Muscle layer of duodenum (tissue), 2 donors: Measurements from ENCODE around the gene SCAMP1.
"Not testable (repeated sequence)": the region's sequence is repeated elsewhere in the genome, so short reads cannot be mapped to it uniquely, and the experiment has no call there.

Source experiments
- H3K27ac ChIP-seq: one replicate; pipeline ENCODE4 v1.7.0; 2013; ENCODE audit warnings: mild to moderate bottlenecking, low read length
- H3K27me3 ChIP-seq: one replicate; pipeline ENCODE4 v1.7.0; 2013; ENCODE audit warnings: low read depth, mild to moderate bottlenecking, control low read depth, low read length
- H3K36me3 ChIP-seq, 2 donors: one replicate each; pipeline ENCODE4 v1.7.0; 2013; ENCODE audit warnings: low read length in 2 of 2, control low read depth in 1 of 2, mild to moderate bottlenecking in 1 of 2; ENCODE audit not compliant: insufficient read depth in 2 of 2, control insufficient read depth in 1 of 2
- H3K4me1 ChIP-seq, 2 donors: one replicate each; pipeline ENCODE4 v1.7.0; 2013; ENCODE audit warnings: low read length in 2 of 2, mild to moderate bottlenecking in 2 of 2, control low read depth in 1 of 2, moderate library complexity in 1 of 2; ENCODE audit not compliant: insufficient read depth in 2 of 2, control insufficient read depth in 1 of 2
- H3K4me3 ChIP-seq, 2 donors: one replicate each; pipeline ENCODE4 v1.7.0; 2013; ENCODE audit warnings: low read length in 2 of 2, low read depth in 1 of 2, mild to moderate bottlenecking in 1 of 2
- H3K9me3 ChIP-seq, 2 donors: one replicate each; pipeline ENCODE4 v1.7.0; 2013; ENCODE audit warnings: low read length in 2 of 2, control low read depth in 1 of 2, mild to moderate bottlenecking in 1 of 2; ENCODE audit not compliant: control insufficient read depth in 1 of 2
- donor health status: healthy.

The SCAMP1 gene

DNA sequence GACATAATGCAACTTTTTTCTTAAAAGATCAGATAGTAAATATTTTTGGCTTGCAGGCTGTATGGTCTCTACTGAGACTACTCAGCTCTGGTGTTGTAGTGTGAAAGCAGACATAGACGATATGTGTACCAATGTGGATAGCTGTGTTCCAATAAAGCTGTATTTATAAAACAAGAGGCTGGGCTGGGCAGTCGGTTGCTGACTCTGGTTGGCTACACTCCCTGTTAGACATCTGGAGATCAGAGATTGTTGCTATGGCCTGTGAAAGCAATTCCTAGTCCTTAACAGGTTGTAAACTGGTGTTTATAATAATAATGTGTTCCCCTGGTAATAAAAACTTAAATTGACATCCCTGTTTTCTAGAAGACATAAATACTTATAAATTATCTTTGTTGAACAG is 24.4 kb upstream of the SCAMP1 start:
- Histone ChIP-seq H3K27ac (no peak overlapping the region), H3K4me3 (no peak overlapping the region), H3K9me3 (peaks cover 0 to 5% of the 10 kb centered on the region in 2 donors), H3K36me3 (no peaks in the 10 kb centered on the region), H3K4me1 (no peaks in the 10 kb centered on the region), H3K27me3 (no peaks in the 10 kb centered on the region)

DNA sequence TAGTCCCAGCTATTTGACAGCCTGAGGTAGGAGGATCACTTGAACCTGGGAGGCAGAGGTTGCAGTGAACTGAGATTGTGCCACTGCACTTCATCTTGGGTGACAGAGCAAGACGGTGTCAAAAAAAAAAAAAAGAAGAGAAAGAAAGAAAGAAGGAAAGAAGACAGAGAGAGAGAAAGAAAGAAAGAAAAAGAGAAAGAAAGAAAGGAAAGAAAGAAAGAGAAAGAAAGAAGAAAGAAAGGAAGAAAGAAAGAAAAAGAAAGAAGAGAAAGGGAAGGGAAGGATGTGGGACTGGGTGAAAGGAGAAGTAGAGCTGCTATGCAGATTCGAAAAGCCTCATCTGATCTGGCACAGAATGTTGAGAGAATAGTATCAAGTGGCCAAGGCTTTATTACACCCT is 23.7 kb upstream of the SCAMP1 start:
- H3K4me1 ChIP-seq = no peaks in the 10 kb centered on the region

DNA sequence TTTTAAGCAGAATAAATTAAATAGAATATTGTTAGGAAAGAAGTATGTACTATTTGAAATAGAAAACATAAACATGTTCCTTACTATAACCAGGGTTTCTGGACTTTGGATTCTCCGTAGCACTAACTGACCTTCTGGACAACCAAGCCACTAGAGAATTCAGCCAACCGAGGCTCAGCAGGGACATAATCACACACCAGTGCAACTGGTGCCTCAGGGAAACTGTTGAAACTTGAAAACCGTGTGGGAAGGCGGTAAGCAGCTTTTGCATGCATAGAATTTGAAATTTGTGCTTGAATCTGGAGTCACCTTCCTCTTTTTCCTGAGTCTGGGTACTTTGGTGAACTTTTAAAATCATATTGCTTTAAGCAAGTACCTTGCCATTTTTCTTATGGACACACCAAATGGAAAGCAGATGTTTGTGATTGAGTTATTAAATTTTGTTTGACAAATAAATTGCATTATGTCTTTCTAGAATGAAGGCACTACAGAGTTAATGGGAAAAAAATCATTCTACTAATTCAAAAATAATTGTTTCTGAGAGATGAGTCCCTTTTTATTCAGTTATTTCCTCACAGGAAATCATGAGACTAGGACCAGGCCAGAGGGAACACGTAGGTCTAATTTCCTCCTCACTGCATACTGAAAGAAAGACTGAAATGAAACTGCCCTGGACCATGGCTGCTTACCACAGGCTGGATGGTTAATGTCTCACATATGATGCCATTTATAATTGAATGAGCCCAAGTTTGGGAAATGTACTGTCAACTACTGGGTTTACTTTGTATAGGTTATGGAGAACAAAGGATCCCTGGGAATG is 20.6 kb upstream of the SCAMP1 start:
- no peak overlapping the region for H3K27ac ChIP-seq

More for the DNA sequence above, 23.7 kb upstream of the SCAMP1 start:
- Histone ChIP-seq H3K9me3 (peaks cover 0 to 5% of the 10 kb centered on the region in 2 donors), H3K36me3 (no peaks in the 10 kb centered on the region), H3K4me3 (no peak overlapping the region), H3K27ac (no peak overlapping the region), H3K27me3 (no peaks in the 10 kb centered on the region)

DNA sequence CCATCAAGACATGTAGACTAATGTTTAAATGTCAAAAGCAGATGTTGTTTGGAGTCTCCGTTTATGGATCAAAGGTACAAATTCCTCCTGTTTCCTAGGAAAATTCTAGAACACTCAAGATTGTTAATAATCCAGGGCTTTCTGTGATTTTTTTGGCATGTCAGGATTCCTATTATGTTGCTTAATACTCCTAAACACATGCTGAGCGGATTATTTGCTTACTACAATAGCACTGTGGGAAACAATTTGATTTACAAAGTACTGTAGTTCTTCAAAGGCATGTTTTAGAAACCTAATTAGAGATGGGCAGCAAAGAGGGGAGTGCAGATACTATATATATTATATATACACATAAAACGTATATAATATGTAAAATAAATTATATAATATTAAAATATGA is 19.0 kb upstream of the SCAMP1 start:
- Histone ChIP-seq H3K4me3 (no peak overlapping the region), H3K4me1 (no peaks in the 10 kb centered on the region), H3K36me3 (no peaks in the 10 kb centered on the region), H3K27ac (no peak overlapping the region), H3K9me3 (peaks cover 0 to 5% of the 10 kb centered on the region in 2 donors), H3K27me3 (no peaks in the 10 kb centered on the region)

More for the DNA sequence above, 20.6 kb upstream of the SCAMP1 start:
- Histone ChIP-seq H3K36me3 (no peaks in the 10 kb centered on the region), H3K27me3 (no peaks in the 10 kb centered on the region), H3K9me3 (peaks cover 0 to 5% of the 10 kb centered on the region in 2 donors), H3K4me1 (no peaks in the 10 kb centered on the region), H3K4me3 (no peak overlapping the region)

DNA sequence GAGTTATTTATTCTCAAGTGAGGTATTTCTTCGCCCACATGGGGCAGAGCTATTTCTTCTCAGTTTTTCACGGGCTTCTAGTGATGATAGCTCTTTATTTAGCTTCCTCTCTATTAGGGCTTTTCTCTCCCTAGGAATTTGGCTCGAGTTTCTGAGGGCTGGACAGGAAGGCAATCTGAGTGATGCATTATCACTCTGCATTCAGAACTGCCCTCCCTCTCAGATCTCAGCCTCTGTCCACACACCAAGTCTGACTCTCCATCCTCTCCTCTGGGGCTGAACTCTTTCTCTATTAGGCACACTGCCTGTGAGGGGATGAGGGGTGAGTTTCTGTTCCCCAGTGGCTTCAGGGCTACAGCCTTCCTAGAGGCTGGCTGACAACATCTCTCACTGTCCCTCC is 14.9 kb upstream of the SCAMP1 start:
- Histone ChIP-seq H3K4me1 (no peaks in the 10 kb centered on the region), H3K9me3 (no peaks in the 10 kb centered on the region), H3K27ac (no peak overlapping the region), H3K27me3 (no peaks in the 10 kb centered on the region), H3K4me3 (no peak overlapping the region), H3K36me3 (no peaks in the 10 kb centered on the region)

DNA sequence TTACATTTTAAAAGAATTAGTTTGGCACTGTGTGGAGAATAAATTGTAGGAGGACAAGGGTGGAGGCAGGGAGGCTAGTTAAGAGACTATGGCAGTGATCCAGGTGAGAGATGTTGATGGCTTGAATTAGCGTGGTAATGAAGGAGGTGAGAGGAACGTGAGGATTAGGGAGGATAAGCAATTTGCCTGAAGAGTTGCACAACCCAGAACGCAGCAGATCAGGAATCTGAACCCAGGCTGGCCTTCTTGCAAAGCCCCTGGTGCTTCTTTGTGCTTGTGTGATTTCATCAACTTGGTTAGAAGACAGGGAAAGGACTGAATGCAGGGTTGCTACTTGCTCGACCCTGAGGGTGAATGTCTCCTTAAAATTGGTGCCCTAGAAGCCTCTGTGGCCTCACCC is 6.9 kb upstream of the SCAMP1 start:
- Histone ChIP-seq H3K4me1 (no peaks in the 10 kb centered on the region), H3K27ac (no peak overlapping the region), H3K9me3 (no peaks in the 10 kb centered on the region), H3K4me3 (no peak overlapping the region), H3K27me3 (no peaks in the 10 kb centered on the region), H3K36me3 (peaks cover 0 to 4% of the 10 kb centered on the region in 2 donors)

DNA sequence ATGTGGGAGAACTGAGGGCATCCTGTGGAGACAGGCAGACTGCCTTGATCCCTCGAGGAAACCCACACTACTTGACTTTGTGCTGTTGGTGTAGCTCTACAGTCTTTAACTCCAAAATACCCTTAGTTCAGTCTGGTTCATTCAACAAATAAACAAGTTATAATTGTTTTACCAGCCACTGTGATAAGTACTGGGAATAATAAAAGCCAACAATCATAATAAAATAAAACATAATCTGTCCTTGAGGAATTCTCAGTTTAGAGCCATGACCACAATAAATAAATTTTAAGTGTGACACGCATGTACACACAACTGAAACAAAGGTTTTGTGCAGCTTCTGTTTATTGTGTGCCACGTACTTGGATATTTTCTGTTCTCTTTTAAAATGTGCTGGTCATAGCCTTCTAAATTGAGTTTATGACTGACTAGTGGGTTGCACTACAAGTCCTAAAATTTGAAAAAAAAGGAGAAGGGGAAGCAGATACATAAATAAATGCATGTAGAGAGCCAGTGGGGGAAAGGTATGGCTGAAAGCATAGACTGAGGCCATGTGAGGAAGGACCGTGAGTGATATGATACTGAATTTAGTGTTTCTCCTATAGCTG is 6.2 kb upstream of the SCAMP1 start:
- Histone ChIP-seq H3K27ac (no peak overlapping the region), H3K9me3 (no peaks in the 10 kb centered on the region), H3K4me3 (no peak overlapping the region), H3K4me1 (peaks cover 0 to 6% of the 10 kb centered on the region in 2 donors), H3K27me3 (no peaks in the 10 kb centered on the region), H3K36me3 (peaks cover 0 to 4% of the 10 kb centered on the region in 2 donors)

DNA sequence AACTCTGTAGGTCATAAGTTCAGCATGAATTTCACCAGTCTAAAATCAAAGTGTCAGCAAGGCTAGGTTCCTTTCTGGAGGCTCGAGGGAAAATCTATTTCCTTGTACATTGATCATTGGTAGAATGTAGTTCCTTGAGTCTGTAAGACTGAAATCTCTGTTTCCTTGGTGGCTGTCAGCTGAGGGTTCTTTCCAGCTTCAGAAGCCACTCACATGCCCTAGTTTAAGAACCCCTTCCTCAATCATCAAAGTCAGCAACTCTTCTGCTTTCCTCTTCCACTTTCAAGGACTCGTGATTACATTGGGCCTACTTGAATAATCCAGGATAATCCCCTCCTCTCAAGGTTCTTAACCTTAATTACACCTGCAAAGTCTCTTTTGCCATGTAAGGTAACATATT is 4.9 kb upstream of the SCAMP1 start:
- Histone ChIP-seq H3K36me3 (peaks cover 0 to 4% of the 10 kb centered on the region in 2 donors), H3K4me3 (no peak overlapping the region), H3K27me3 (no peaks in the 10 kb centered on the region), H3K27ac (no peak overlapping the region), H3K4me1 (peaks cover 0 to 12% of the 10 kb centered on the region in 2 donors), H3K9me3 (no peaks in the 10 kb centered on the region)

DNA sequence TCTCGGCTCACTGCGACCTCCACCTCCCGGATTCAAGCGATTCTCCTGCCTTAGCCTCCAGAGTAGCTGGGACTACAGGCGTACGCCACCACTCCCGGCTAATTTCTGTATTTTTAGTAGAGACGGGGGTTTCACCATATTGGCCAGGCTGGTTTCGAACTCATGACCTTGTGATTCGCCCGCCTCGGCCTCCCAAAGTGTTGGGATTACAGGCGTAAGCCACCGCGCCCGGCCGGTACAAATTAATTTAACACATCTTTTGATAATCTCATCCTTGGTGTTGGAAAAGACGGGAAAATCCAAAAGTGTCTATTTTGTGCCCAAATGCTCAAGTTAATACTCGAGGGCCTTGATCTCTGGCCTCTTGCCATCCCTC is 974 bp upstream of the SCAMP1 start:
- not testable (repeated sequence) for H3K27me3 ChIP-seq, H3K36me3 ChIP-seq, H3K9me3 ChIP-seq
- Histone ChIP-seq H3K27ac (peak overlapping the region; percentile 89), H3K4me1 (peaks cover 6 to 20% of the 10 kb centered on the region in 2 donors), H3K4me3 (peak overlapping the region; percentile 73 to 99)

DNA sequence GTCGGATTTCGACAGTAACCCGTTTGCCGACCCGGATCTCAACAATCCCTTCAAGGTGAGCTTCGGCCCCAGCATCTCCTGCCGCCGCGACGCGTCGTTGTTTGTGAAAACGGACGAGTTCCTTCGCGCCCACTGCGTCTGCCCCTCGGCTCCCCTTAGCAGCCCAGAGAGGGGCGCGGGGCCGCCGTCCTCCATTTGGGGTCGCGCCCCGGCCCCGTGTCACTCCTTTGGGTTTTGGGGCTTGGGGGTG is 182 bp downstream of the SCAMP1 start:
- peaks cover 6 to 20% of the 10 kb centered on the region in 2 donors for H3K4me1 ChIP-seq
- H3K36me3 ChIP-seq = peaks cover 0 to 4% of the 10 kb centered on the region in 2 donors
- H3K27ac ChIP-seq = peak overlapping the region; percentile 51
- H3K9me3 ChIP-seq = no peaks in the 10 kb centered on the region
- no peaks in the 10 kb centered on the region for H3K27me3 ChIP-seq
- peak overlapping the region; percentile 73 to 99 for H3K4me3 ChIP-seq

DNA sequence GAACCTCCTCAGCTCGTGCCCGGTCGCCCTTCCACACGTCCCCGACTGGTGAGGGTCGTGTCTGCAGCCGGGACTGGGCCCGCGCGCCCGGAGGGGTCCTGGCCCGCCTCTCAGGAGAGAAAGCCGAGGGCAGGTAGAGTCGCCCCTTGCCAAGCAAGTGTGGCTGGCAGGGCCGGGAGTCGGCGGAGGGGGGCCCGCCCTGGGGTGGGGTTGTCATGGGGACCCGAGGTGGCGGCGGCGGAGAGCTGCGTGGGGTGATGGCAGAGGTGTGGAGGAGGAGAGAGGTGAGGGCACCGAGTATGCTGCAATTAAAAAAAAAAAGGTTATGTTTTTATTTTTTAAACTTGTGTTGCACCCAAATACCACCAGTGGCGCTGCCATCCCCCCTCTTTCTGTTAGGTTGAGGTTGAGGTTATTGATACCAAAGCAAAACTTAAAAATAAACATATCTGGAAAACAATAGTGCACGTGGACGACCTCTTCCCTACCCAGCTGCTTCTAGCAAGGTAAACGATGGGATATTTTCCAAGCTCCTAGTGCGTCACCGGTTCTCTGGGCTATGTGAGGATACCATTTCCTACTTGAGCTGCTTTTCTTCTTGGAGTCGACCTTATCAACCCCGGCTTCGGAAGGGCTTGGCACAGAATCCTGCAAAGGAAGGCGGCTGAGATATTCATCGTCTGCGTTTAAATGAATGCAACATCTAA is 660 bp downstream of the SCAMP1 start:
- H3K9me3 ChIP-seq = no peaks in the 10 kb centered on the region
- H3K27ac ChIP-seq = peak overlapping the region; percentile 51
- H3K4me1 ChIP-seq = peaks cover 6 to 20% of the 10 kb centered on the region in 2 donors
- H3K36me3 ChIP-seq = peaks cover 0 to 4% of the 10 kb centered on the region in 2 donors
- H3K4me3 ChIP-seq = peak overlapping the region; percentile 73 to 99
- no peaks in the 10 kb centered on the region for H3K27me3 ChIP-seq
